Nephron progenitor cell (in vitro differentiated cells): ENCODE measurements around the gene C19orf81.

Source experiments
- DNase-seq: peaks from one replicate; pipeline ENCODE4 v3.0.0; 2021
- H3K27ac Mint-ChIP-seq: 2 replicates; pipeline ENCODE4 v1.8.0; 2021; ENCODE audit warnings: mild to moderate bottlenecking, moderate library complexity, mixed read lengths
- H3K27me3 Mint-ChIP-seq: 2 replicates; pipeline ENCODE4 v1.8.0; 2021; ENCODE audit warnings: mild to moderate bottlenecking, low read depth, mixed read lengths; ENCODE audit not compliant: poor library complexity
- H3K36me3 Mint-ChIP-seq: 2 replicates; pipeline ENCODE4 v1.8.0; 2021; ENCODE audit warnings: low read depth, mixed read lengths
- H3K4me1 Mint-ChIP-seq: 2 replicates; pipeline ENCODE4 v1.8.0; 2021; ENCODE audit warnings: mixed read lengths
- H3K4me3 Mint-ChIP-seq: 2 replicates; pipeline ENCODE4 v1.8.0; 2021; ENCODE audit warnings: mild to moderate bottlenecking, moderate library complexity, mixed read lengths
- H3K9me3 Mint-ChIP-seq: 2 replicates; pipeline ENCODE4 v1.8.0; 2021; ENCODE audit warnings: mild to moderate bottlenecking, moderate library complexity, mixed read lengths
- TF ChIP-seq, protein P1 (sequence below): fragments of 200-600 bp; sonication (generic); IDR thresholded peaks from 2 replicates; pipeline ENCODE4 v1.5.0; 2021; ENCODE audit warnings: antibody characterized with exemption

The C19orf81 gene

DNA sequence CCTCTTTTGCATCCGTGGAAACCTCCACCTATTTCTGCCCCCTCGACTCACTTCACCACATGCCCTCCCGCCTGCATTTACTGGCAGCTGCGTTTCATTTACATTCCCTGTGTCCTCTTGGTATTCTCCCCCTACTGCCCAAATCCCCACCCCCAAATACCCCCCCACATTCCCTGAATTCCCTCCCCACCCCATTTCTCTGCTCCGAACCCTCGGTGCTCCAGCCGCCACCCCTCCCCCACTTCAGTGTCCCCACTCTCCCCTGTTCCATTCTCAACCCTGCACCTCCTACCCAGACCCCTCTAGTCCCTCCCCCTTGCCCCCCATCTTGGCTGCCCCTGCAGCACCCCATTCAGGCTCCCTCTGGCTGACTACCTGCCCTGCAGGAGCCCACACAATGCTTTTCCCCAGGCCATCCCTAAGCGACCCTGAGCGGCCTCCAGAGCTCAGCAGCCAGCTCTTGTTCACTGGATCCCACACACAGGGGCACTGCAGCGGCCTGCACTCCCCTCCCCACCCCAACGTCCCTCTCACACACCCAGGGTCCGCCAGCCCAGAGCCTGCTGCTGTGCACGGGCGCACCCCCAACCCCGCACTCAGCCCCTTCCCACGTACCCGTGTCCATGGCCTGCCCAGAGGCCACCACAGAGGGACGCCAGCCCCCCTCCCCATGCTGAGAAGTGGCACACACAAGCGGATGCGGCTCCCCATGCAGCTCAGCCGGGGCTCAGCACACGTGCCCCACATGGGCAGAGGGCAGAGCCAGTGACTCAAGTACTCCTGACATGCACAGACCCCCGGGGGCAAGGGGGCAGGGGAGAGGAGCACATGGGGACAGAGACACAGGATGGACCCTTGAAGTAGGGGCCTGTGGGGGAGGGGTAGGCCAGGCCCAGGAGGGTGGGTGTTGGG is 44.1 kb downstream of the C19orf81 start:
- TF ChIP-seq, protein P1, sequence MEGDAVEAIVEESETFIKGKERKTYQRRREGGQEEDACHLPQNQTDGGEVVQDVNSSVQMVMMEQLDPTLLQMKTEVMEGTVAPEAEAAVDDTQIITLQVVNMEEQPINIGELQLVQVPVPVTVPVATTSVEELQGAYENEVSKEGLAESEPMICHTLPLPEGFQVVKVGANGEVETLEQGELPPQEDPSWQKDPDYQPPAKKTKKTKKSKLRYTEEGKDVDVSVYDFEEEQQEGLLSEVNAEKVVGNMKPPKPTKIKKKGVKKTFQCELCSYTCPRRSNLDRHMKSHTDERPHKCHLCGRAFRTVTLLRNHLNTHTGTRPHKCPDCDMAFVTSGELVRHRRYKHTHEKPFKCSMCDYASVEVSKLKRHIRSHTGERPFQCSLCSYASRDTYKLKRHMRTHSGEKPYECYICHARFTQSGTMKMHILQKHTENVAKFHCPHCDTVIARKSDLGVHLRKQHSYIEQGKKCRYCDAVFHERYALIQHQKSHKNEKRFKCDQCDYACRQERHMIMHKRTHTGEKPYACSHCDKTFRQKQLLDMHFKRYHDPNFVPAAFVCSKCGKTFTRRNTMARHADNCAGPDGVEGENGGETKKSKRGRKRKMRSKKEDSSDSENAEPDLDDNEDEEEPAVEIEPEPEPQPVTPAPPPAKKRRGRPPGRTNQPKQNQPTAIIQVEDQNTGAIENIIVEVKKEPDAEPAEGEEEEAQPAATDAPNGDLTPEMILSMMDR, result no peak
- no peak overlapping the region for H3K27ac Mint-ChIP-seq
- peaks cover 5% of the 10 kb centered on the region for H3K4me1 Mint-ChIP-seq
- DNase-seq, result no peak
- no peak overlapping the region for H3K4me3 Mint-ChIP-seq
- peaks cover 91% of the 10 kb centered on the region for H3K27me3 Mint-ChIP-seq
- no peaks in the 10 kb centered on the region for H3K9me3 Mint-ChIP-seq
- H3K36me3 Mint-ChIP-seq, result peaks cover 7% of the 10 kb centered on the region

DNA sequence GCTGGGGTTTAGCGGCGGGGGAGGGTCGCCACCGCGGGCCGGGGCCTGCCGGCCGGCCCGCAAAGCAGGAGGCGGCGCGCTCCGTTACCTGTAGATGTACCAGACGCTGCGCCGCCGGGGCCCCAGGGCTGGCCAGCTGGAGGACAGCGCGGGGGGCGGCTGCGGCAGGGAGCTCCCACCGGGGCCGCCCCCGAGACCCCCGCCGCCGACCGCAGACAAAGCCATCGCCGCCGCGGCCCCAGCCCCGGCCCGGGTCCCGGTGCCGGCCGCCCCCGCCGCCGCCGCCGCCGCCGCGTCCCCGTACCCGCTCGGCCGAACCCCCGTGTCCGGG is 45.5 kb downstream of the C19orf81 start:
- no peak for DNase-seq
- Mint-ChIP-seq H3K9me3 (no peaks in the 10 kb centered on the region), H3K4me3 (no peak overlapping the region), H3K4me1 (peaks cover 5% of the 10 kb centered on the region), H3K27ac (no peak overlapping the region), H3K27me3 (peaks cover 92% of the 10 kb centered on the region), H3K36me3 (no peaks in the 10 kb centered on the region)
- TF ChIP-seq, protein P1, result no peak

DNA sequence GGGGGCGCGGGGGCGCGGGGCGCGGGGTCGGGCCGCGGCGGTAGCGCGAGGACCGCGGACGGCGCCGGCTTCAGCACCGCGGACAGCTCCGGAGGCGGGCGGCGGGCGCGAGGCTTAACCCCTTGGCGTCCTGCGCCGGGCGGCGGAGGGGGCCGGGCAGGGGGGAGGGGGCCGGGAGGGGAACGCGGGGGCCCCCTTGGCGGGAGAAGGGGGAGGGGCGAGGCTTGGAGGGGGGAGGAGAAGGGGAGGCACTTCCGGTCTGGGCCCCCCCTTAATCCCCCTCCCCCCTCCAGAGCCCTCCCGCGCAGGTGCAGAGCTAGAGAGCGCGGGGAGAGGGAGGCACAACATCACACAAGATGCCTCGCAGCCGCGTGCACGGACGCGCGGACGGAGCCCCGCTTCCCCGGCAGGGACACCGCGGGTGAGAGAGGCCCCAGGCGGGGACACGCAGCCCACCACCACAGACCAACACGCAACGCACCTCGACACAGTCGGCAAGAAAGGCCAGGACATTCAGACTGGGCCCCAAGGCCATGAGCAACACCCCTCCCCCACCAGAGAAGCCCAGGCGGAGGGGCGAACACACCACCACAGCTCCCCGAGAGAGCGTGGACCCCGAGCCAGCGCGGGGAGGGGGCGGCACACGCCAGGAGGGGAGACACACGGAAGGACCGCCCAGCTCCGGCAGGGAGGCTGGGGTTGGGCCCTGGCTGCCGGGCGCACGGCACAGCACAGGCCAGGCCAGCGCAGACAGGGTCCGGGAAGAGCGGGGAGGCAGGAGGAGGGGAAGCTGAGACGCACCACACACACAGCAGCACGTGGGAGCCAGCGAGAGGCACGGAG is 46.2 kb downstream of the C19orf81 start:
- peak; percentile 90 for DNase-seq
- H3K9me3 Mint-ChIP-seq, result no peaks in the 10 kb centered on the region
- peaks cover 92% of the 10 kb centered on the region for H3K27me3 Mint-ChIP-seq
- H3K4me1 Mint-ChIP-seq, result peaks cover 5% of the 10 kb centered on the region
- TF ChIP-seq, protein P1, result no peak
- H3K27ac Mint-ChIP-seq, result no peak overlapping the region
- peaks cover 5% of the 10 kb centered on the region for H3K36me3 Mint-ChIP-seq
- no peak overlapping the region for H3K4me3 Mint-ChIP-seq

DNA sequence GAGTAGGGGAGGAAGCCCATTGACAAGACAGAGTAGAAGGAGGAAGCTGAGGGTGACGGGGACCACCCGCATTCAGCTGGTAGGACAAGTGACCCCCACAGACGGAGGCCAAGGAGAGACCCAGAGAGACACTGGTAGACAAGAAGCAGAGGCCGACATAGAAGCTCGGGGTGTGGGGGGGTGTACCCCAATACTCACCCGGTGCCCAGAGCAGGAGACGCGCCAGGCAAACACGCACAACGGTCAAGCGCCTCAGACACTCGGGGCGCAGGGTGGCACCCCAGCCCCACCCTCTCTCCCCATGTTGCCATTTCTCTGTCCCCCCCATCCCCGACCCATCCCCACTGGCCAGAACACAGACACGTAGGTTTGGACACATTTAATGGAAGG is 46.8 kb downstream of the C19orf81 start:
- no peak for DNase-seq
- TF ChIP-seq, protein P1, result no peak
- Mint-ChIP-seq H3K4me3 (no peak overlapping the region), H3K27ac (no peak overlapping the region), H3K4me1 (peaks cover 5% of the 10 kb centered on the region), H3K9me3 (no peaks in the 10 kb centered on the region), H3K27me3 (peaks cover 90% of the 10 kb centered on the region), H3K36me3 (peaks cover 5% of the 10 kb centered on the region)

DNA sequence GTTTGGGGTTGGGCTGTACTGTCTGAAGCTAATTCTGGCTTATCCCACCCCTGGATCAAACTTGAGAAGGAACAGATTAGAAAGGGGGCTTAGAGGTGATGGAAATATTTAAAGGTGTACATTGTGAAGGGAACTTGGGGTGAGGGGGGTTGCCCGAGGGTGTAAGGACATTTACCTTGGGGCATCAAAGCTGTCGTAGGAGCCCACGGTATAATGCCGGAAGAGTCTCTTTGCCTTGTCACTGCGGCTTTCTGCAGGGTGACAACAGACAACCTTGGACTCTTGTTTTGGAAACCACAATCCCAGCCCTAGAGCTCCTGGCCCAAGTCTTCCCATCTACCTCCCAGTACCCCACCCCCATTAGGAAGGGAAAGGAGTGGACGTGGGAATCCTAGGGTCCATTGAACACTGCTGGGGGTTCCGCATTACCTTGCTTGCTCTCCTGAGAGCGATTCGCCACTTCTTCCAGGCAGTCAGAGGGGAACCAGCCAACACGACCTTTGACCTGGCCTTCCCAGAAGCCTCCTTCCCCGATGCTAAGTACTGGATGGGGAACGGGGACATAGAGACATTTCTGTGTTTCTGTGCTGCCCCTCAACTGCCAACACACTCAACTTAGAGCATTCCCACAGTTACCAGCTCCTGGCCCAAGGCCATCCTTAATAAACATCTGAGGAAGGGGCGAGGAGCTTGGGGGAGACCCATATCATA is 48.3 kb downstream of the C19orf81 start:
- Mint-ChIP-seq H3K4me3 (no peak overlapping the region), H3K4me1 (peaks cover 9% of the 10 kb centered on the region), H3K27me3 (peaks cover 87% of the 10 kb centered on the region), H3K36me3 (peaks cover 5% of the 10 kb centered on the region), H3K27ac (no peak overlapping the region), H3K9me3 (no peaks in the 10 kb centered on the region)
- DNase-seq, result no peak
- TF ChIP-seq, protein P1, result no peak
